ENCODE measurements around the gene RIPOR2.

Gene RIPOR2

GRCh38 chr6:24874776-24875533 lies 60.8 kb downstream of the RIPOR2 start:
- DNase-seq: no peak

- no peak for DNase-seq
Observed at GRCh38 chr6:24874128-24874527, 61.6 kb downstream of the RIPOR2 start.

- no peak for DNase-seq
Observed at GRCh38 chr6:24872779-24873178, 63.0 kb downstream of the RIPOR2 start.

- no peak for DNase-seq
Observed at GRCh38 chr6:24868765-24869164, 67.0 kb downstream of the RIPOR2 start.

GRCh38 chr6:24867104-24867703 lies 68.6 kb downstream of the RIPOR2 start:
- DNase-seq: no peak

GRCh38 chr6:24865161-24865560 lies 70.6 kb downstream of the RIPOR2 start:
- no peak for DNase-seq

- peak; percentile 23 for DNase-seq
Observed at GRCh38 chr6:24864343-24864742, 71.4 kb downstream of the RIPOR2 start.

- no peak for DNase-seq
Observed at GRCh38 chr6:24861934-24862333, 73.8 kb downstream of the RIPOR2 start.

GRCh38 chr6:24859608-24860200 lies 76.1 kb downstream of the RIPOR2 start:
- DNase-seq: no peak

GRCh38 chr6:24859132-24859531 lies 76.6 kb downstream of the RIPOR2 start:
- DNase-seq: no peak

GRCh38 chr6:24858177-24858653 lies 77.5 kb downstream of the RIPOR2 start:
- DNase-seq: no peak

- DNase-seq: no peak
Observed at GRCh38 chr6:24856901-24857670, 78.7 kb downstream of the RIPOR2 start.

GRCh38 chr6:24856246-24856599 lies 79.5 kb downstream of the RIPOR2 start:
- no peak for DNase-seq

- peak; percentile 51 for DNase-seq
Observed at GRCh38 chr6:24855395-24856245, 80.1 kb downstream of the RIPOR2 start.

GRCh38 chr6:24854077-24854666 lies 81.6 kb downstream of the RIPOR2 start:
- DNase-seq: no peak

- DNase-seq: no peak
Observed at GRCh38 chr6:24851086-24851485, 84.7 kb downstream of the RIPOR2 start.

- DNase-seq: no peak
Observed at GRCh38 chr6:24849713-24850112, 86.0 kb downstream of the RIPOR2 start.

- no peak for DNase-seq
Observed at GRCh38 chr6:24848461-24848860, 87.3 kb downstream of the RIPOR2 start.

- no peak for DNase-seq
Observed at GRCh38 chr6:24847402-24847801, 88.4 kb downstream of the RIPOR2 start.

- no peak for DNase-seq
Observed at GRCh38 chr6:24845578-24845977, 90.2 kb downstream of the RIPOR2 start.

- DNase-seq: no peak
Observed at GRCh38 chr6:24844903-24845302, 90.9 kb downstream of the RIPOR2 start.

- DNase-seq: no peak
Observed at GRCh38 chr6:24844061-24844460, 91.7 kb downstream of the RIPOR2 start.
